Right ventricle myocardium superior (tissue), 1 donor: Measurements from ENCODE around the gene TIMP2. TPM values are rescaled to one million over a fixed set of nuclear protein-coding genes. Genes with fewer than 3 reads are reported as not detected.
A peak's percentile ranks its signal among the peaks of the same experiment; 100 is the strongest.

Experiments
- ATAC-seq: fragments of 200-7000 bp; cut with Tn5 transposase; one replicate; pipeline ENCODE4 v1.9.1; 2020; ENCODE audit warnings: mild to moderate bottlenecking; ENCODE audit not compliant: poor library complexity
- DNase-seq: peaks from one replicate; pipeline ENCODE4 v3.0.0-alpha.2; 2020
- intact Hi-C: fragments of 100-400 bp; cut with DNase I; formaldehyde crosslinking; loops from one replicate; pipeline ENCODE4 v1.11.2; 2022
- total RNA-seq: library from RNA; stranded (reverse); fragmentation: NEBNext Ultra II Directional; extraction: Animal tissue kit (Norgen Biotek cat#: 25700); gene quantifications from one replicate; pipeline ENCODE4 v1.2.1, GENCODE V29; 2021
- donor health status: DM: no; HTN: yes; CAD: no; lungs with severe emphysema.

Gene TIMP2
- total RNA-seq, 1 donor from 2014 or later: 114 TPM

DNA sequence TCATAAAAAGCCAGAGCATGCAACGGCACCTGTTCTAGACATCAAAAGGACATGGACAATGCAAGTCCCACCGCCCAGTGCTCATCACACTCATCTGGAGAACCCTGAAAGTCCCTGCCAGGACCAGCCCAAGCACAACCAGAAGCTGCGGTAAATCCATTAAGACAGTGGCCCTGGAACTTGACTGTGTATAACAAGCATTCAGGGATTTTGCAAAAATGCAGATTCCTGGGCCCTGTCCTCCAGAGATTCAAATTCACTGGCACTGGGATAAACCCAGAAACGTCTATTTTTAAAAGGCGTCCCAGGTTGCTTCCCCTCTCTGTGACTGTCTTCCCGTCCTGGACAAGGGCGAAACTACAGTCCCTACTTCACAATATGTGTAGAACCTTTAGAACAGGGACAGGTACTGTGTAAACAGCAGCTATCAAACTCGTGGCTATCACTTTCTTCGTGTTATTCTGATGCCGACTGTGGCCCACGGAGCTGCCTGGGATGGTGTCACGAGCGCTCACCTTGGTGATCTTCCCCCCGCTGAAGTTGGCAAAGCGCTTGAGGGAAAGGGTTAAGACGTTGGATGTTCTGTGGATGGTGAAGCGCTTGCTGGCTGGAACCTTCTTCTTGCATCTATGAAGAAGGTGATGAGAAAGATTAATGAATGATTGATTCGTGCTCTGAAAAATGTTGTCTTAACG lies 106.9 kb downstream of the TIMP2 start:
- intact Hi-C loops: no loop called here
- ATAC-seq (no peak), DNase-seq (peak; percentile 22)

DNA sequence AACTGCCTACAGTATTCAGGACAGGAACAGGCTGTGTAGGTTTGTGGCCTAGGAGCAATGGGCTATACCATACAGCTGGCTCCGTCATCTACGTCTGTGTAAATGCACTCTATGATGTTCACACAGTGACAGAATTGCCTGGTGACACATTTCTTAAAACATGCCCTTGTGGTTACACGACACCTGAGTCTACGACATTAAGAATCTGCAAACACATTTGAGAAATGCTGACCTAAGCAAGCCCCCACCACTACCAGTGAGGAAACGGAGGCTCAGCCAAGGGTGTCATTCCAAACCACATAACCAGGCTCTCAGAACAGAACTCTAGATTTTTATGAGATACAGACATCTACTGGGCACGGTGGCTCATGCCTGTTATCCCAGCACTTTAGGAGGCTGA lies 108.1 kb downstream of the TIMP2 start:
- ATAC-seq (no peak), DNase-seq (no peak)
- intact Hi-C loops: no loop called here

DNA sequence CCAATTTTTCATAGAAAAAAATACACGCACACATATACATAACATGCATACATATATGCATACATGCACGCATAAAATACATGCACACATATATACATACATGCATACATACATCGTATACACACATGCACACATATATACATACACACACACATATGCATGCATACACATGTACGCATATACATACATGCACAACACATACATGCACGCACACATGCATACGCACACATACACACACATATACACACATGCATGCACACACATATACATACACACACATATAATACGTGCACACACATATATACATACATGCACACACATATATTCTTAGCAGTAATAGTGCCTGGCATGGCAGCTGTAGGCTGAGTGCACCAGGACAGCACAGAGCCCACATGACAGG lies 109.5 kb downstream of the TIMP2 start:
- no peak for DNase-seq
- ATAC-seq: no peak
- intact Hi-C loops: no loop called here

DNA sequence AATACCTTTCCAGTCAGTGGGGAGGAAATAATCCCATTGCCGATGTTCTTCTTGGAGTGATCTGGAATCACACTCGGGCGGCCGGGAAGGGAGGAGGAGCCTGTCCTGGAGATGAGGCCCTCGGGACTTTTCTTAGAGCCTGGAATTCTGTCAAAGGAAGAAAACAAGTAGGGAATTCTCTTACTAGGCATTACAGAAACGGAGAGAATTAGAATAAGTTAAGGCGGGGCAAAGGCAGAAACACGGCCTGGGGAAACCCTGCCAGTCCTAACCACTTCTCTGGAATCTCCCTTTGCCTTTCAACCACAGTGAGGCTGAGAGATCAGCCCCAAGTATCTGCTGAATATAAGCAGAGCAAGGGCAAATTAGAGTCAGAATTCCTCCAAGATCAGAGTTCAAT lies 112.3 kb downstream of the TIMP2 start:
- peak; percentile 56 for ATAC-seq
- intact Hi-C loops: no loop called here
- DNase-seq: peak; percentile 65

DNA sequence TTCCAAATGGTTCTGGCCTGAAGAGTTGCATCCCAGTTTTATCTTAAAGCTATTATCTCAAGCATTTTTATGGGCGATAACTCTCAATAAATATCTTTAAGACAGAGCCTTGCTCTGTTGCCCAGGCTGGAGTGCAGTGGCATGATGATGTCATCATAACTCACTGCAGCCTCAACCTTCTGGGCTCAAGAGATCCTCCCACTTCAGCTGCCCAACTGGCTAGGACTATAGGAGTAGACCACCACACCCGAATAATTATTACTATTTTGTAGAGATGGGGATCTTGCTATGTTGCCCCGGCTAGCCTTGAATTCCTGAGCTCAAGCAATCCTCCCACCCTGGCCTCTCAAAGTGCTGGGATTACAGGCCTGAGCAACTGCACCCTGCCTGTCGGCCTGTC lies 117.0 kb downstream of the TIMP2 start:
- intact Hi-C loops: no loop called here
- ATAC-seq (no peak), DNase-seq (no peak)

DNA sequence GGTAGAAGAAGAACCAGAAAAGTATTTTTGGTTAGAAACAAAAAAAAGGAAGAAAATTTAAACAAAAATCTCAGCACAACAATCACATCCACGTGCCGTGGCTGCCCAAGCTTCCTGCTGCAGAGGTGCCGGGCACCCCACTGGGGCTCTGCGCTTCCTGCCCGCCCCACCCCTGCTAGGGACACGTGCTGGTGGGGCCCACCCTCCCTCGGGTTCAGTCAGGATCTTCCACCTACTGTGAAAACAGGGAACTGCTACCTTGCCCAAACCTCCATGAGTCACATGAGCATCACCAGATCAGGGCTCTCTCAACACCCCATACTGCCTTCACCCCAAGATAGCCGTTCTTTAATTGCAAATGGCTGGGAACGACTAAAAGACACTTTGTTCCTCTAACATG lies 118.7 kb downstream of the TIMP2 start:
- intact Hi-C loops: no loop called here
- ATAC-seq (no peak), DNase-seq (no peak)

DNA sequence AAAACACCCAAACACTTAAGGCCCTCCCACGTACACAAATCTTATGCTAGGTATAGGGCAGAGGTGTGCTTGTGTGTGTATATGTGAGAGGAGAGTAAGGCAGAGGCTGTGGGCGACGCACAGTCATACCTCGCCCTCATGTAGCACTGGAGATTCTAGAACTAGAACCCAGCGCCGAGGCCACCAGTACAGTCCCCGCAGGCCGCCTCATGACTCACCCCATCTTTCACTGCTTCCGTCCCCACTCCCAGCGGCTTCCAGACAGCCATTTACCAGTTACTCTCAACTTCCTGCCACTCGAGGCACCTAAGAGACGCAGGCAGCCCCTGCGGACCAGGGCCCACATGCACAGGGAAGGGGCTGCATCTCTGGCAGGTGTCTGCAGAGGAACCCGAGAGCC lies 119.9 kb downstream of the TIMP2 start:
- intact Hi-C loops: no loop called here
- peak; percentile 33 for DNase-seq
- ATAC-seq: no peak

DNA sequence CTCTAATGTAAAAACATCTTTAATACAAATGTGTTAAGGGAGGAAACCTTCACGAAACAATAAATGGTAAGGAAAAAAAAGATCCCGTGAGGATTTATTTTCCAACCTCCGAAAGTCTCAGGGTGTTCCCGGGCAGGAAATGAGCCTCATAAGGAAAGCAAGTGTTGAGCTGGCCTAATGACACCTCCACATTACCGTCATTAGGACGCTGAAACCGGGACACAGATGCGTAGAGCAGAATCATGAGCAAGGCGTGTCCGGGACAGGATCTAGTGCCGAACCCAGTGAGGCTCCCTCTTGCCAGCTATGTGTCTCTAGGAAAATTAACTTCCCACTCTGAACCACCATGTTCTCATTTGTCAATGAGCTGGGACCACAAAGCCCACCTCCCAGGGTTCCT lies 120.4 kb downstream of the TIMP2 start:
- DNase-seq (peak; percentile 33), ATAC-seq (no peak)
- intact Hi-C loops: no loop called here

DNA sequence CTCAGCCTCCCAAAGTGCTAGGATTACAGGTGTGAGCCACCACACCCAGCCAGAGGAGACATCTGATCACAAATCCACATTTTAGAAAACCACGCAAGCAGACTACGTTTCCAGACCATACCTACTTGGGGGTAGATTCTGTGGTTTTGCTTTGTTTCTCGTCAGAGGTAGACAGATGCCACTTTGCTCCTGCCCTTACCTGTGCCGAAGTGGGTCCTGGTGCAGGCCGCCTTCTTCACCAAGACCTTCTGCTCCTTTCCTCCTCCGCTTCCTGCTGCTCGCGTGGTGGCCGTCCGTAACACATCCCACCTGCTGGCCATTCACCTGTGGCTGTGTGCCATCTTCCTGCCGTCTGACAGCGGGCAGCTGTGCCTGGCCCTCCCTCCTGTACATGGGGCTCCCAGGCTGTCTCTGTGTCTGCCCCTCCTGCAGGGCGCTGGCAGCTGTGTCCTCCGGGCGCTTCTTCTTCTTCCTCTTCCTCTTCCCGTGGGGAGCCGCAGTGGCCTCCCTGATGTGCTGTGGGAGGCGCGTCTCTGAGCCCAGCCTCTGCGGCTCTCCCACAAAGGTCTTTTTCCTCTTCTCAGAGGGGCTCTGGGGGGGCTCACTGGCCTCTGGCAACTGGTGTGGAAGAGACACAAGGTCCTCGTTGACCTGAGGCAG lies 121.9 kb downstream of the TIMP2 start:
- intact Hi-C loops: no loop called here
- DNase-seq (peak; percentile 70), ATAC-seq (peak; percentile 32)

Other genes with a start within 250 kb of the TIMP2 start
- 32.3 TPM for gene CYTH1, start 143.1 kb downstream of the TIMP2 start, total RNA-seq
- 17.8 TPM for gene USP36, start 84.6 kb downstream of the TIMP2 start, total RNA-seq
- gene CEP295NL, start 22.2 kb downstream of the TIMP2 start, total RNA-seq: 0.70 TPM
- gene LGALS3BP, start 54.5 kb upstream of the TIMP2 start, total RNA-seq: 499 TPM
- gene CANT1, start 84.4 kb upstream of the TIMP2 start, total RNA-seq: 29.8 TPM
- 143 TPM for gene C1QTNF1, start 98.8 kb upstream of the TIMP2 start, total RNA-seq
- 29.1 TPM for gene ENGASE, start 149.4 kb upstream of the TIMP2 start, total RNA-seq